ENCODE results near the gene EEF1AKMT3.

Gene EEF1AKMT3

GRCh38 chr12:57809425-57809824 is 37.0 kb downstream of the EEF1AKMT3 start:
- TF ChIP-seq, protein P1, sequence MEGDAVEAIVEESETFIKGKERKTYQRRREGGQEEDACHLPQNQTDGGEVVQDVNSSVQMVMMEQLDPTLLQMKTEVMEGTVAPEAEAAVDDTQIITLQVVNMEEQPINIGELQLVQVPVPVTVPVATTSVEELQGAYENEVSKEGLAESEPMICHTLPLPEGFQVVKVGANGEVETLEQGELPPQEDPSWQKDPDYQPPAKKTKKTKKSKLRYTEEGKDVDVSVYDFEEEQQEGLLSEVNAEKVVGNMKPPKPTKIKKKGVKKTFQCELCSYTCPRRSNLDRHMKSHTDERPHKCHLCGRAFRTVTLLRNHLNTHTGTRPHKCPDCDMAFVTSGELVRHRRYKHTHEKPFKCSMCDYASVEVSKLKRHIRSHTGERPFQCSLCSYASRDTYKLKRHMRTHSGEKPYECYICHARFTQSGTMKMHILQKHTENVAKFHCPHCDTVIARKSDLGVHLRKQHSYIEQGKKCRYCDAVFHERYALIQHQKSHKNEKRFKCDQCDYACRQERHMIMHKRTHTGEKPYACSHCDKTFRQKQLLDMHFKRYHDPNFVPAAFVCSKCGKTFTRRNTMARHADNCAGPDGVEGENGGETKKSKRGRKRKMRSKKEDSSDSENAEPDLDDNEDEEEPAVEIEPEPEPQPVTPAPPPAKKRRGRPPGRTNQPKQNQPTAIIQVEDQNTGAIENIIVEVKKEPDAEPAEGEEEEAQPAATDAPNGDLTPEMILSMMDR (IDR thresholded peaks at IDR 0.05; ENCODE audit: borderline replicate concordance, insufficient read depth, low read depth, low read length) = no peak
- no peak overlapping the region for H3K4me3 ChIP-seq (ENCODE audit: low read depth, low read length)

DNA sequence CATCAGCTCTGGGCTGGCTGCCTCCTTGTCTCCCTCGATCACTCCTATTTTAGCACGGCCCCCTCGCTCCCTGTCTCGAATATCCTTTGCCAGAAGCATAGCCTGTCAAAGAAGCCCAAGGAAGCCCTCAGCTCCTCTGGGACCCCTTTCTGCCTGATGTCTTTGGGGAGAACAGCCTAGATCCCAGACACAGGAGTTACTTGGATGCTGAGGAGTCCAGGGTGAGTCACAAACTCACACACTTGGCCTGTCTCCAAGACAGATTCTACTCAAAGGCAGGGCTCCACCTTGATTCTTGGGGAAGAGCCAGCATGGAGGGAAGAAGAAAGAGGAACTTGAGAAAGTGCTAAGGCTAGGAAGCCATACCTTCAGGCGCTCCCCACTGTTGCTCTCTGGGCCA is 38.0 kb downstream of the EEF1AKMT3 start:
- TF ChIP-seq, protein P1 (IDR thresholded peaks at IDR 0.05; ENCODE audit: borderline replicate concordance, insufficient read depth, low read depth, low read length) = no peak
- H3K4me3 ChIP-seq (ENCODE audit: low read depth, low read length) = no peak overlapping the region

DNA sequence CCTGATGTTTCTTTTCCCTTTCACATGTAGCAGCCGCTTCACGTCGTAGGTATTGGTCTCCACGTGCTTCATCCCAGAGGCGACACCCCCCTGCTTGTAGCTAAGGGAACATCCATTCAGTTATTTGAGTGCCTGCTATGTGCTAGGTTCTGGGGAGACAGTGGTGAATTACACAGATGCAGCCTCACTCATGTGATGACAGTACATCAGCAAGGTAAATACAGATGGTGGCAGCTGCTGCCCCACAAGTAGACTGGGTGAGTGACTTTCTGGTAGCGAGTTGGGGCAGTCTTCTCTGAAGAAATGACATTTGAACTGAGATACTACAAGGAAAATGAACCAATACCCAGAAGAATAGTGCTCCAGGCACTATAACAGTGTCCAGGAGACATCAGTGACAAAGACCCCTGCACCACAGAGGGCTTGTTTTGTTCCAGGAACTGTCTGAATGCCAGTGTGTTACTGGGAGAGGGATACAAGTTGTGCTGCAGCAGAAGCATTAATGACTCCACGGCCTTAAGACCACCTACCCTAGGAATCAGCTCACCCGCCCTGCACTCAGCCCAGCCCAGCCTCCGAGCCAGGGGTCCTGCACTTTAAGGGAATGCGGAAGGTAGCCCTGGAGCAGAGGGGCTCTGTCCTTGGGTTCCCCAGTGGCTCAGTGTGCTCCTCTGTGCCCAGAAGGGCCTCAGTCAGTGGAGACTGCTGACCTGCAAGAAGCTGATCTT is 38.8 kb downstream of the EEF1AKMT3 start:
- TF ChIP-seq, protein P1 (IDR thresholded peaks at IDR 0.05; ENCODE audit: borderline replicate concordance, insufficient read depth, low read depth, low read length) = no peak
- no peak overlapping the region for H3K4me3 ChIP-seq (ENCODE audit: low read depth, low read length)

GRCh38 chr12:57813111-57813970 is 40.9 kb downstream of the EEF1AKMT3 start:
- TF ChIP-seq, protein P1 (IDR thresholded peaks at IDR 0.05; ENCODE audit: borderline replicate concordance, insufficient read depth, low read depth, low read length) = no peak
- H3K4me3 ChIP-seq (ENCODE audit: low read depth, low read length) = no peak overlapping the region

GRCh38 chr12:57813971-57814772 is 41.8 kb downstream of the EEF1AKMT3 start:
- no peak overlapping the region for H3K4me3 ChIP-seq (ENCODE audit: low read depth, low read length)
- TF ChIP-seq, protein P1 (IDR thresholded peaks at IDR 0.05; ENCODE audit: borderline replicate concordance, insufficient read depth, low read depth, low read length) = no peak

DNA sequence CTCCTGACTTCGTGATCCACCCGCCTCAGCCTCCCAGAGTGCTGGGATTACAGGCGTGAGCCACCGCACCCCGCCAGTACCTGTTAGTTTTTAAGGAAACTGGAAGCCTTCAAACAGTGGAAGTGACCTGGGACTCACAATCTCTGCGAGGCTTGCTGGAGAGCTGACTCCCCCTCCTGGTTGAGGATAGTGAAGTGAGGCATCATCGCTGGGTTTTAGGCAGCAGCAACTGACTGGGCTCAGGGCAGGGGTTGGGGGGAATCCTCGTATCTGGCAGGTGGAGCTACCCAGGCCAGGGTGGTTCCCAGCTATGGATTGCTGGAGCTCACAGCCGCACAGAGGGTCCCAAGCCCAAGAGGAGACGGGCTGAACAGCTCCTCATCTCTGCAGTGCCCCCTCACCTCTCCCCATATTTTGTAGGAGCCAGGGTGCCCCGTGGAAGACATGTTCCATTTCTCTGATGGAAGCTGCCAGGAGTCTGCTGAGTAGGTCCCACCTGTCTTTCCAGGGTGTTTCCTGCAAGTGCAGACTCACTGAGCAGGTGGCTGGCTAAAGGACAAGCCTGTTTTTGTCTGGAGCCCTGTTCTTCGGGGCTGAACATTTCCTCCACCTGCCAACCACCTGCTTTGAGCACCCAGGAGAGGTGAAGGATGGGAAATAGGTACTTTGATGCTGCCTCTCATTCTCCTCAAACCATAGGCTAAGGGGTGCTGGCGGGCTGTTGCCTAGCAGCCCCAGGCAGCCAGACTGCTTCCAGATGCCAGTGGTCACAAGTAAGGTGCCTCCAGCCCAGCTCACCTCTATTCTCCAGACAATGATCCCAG is 43.0 kb downstream of the EEF1AKMT3 start:
- TF ChIP-seq, protein P1 (IDR thresholded peaks at IDR 0.05; ENCODE audit: borderline replicate concordance, insufficient read depth, low read depth, low read length) = no peak
- no peak overlapping the region for H3K4me3 ChIP-seq (ENCODE audit: low read depth, low read length)

Measured in GM12875 (cell line).